ENCODE data around the gene CACNA1D.

The CACNA1D gene

GRCh38 chr3:53846851-53847155 lies 352.4 kb downstream of the CACNA1D start:
- peaks cover 14% of the 10 kb centered on the region for H3K4me1 ChIP-seq (ENCODE audit: control insufficient read depth, insufficient read depth, low read depth, low read length)
- H2BK120ac ChIP-seq (ENCODE audit: low read depth, low read length): no peak overlapping the region
- H3K4ac ChIP-seq (ENCODE audit: low read depth in 1 of 2, low read length in 2 of 2): no peak overlapping the region
- no peak overlapping the region for H3K14ac ChIP-seq (ENCODE audit: low read length in 2 of 2)
- no peak overlapping the region for H3K18ac ChIP-seq (ENCODE audit: low read depth in 1 of 2, low read length in 2 of 2)
- no peak for DNase-seq
- H3K9ac ChIP-seq (ENCODE audit: low read length): no peak overlapping the region
- H3K79me1 ChIP-seq (replicated peaks; ENCODE audit: low read length, poor library complexity, severe bottlenecking): no peaks in the 10 kb centered on the region
- no peak overlapping the region for H2AK5ac ChIP-seq (ENCODE audit: low read length, severe bottlenecking)
- no peak overlapping the region for H2BK5ac ChIP-seq (ENCODE audit: low read depth, low read length, poor library complexity, severe bottlenecking)
- H3K27ac ChIP-seq (ENCODE audit: low read length, poor library complexity, severe bottlenecking): no peak overlapping the region
- no peak overlapping the region for H4K8ac ChIP-seq (ENCODE audit: low read length)
- no peaks in the 10 kb centered on the region for H3K36me3 ChIP-seq (ENCODE audit: control insufficient read depth in 1 of 2, insufficient read depth in 2 of 2, low read depth in 1 of 2, low read length in 2 of 2)
- 81% methylated on average over 10 of the region's 10 CpGs for WGBS
- no peak overlapping the region for H3K4me2 ChIP-seq (ENCODE audit: low read length, poor library complexity, severe bottlenecking)
- no peak overlapping the region for H2BK15ac ChIP-seq (ENCODE audit: low read depth, poor library complexity, severe bottlenecking)
- H3K9me3 ChIP-seq (ENCODE audit: control insufficient read depth, low read length): no peaks in the 10 kb centered on the region
- H3K27me3 ChIP-seq (ENCODE audit: control insufficient read depth in 1 of 2, insufficient read depth in 1 of 2, low read length in 2 of 2): peaks cover 18 to 29% of the 10 kb centered on the region in 2 experiments
- H3K4me3 ChIP-seq (ENCODE audit: insufficient read depth in 1 of 2, low read depth in 1 of 2, low read length in 2 of 2): peak overlapping the region in 1 of 2 experiments; percentile 82
- H2BK12ac ChIP-seq (ENCODE audit: low read length in 2 of 2): no peak overlapping the region
- H4K91ac ChIP-seq (ENCODE audit: low read length): no peak overlapping the region
- no peak overlapping the region for H2AFZ ChIP-seq (ENCODE audit: low read depth, low read length)
- H3K23ac ChIP-seq (ENCODE audit: low read length in 2 of 2): no peak overlapping the region

GRCh38 chr3:53849916-53850315 lies 355.5 kb downstream of the CACNA1D start:
- Histone ChIP-seq H3K4ac (ENCODE audit: low read depth in 1 of 2, low read length in 2 of 2) (no peak overlapping the region), H3K9me3 (ENCODE audit: control insufficient read depth, low read length) (no peaks in the 10 kb centered on the region), H2BK5ac (ENCODE audit: low read depth, low read length, poor library complexity, severe bottlenecking) (no peak overlapping the region), H2AK5ac (ENCODE audit: low read length, severe bottlenecking) (no peak overlapping the region), H3K4me1 (ENCODE audit: control insufficient read depth, insufficient read depth, low read depth, low read length) (peaks cover 11% of the 10 kb centered on the region), H3K18ac (ENCODE audit: low read depth in 1 of 2, low read length in 2 of 2) (no peak overlapping the region), H2BK12ac (ENCODE audit: low read length in 2 of 2) (no peak overlapping the region), H2AFZ (ENCODE audit: low read depth, low read length) (no peak overlapping the region), H3K14ac (ENCODE audit: low read length in 2 of 2) (no peak overlapping the region), H3K27ac (ENCODE audit: low read length, poor library complexity, severe bottlenecking) (no peak overlapping the region), H3K4me3 (ENCODE audit: insufficient read depth in 1 of 2, low read depth in 1 of 2, low read length in 2 of 2) (no peak overlapping the region), H3K23ac (ENCODE audit: low read length in 2 of 2) (no peak overlapping the region), H2BK15ac (ENCODE audit: low read depth, poor library complexity, severe bottlenecking) (no peak overlapping the region), H2BK120ac (ENCODE audit: low read depth, low read length) (no peak overlapping the region), H3K4me2 (ENCODE audit: low read length, poor library complexity, severe bottlenecking) (no peak overlapping the region), H3K79me1 (replicated peaks; ENCODE audit: low read length, poor library complexity, severe bottlenecking) (no peaks in the 10 kb centered on the region), H4K8ac (ENCODE audit: low read length) (no peak overlapping the region), H3K9ac (ENCODE audit: low read length) (no peak overlapping the region), H3K27me3 (ENCODE audit: control insufficient read depth in 1 of 2, insufficient read depth in 1 of 2, low read length in 2 of 2) (peaks cover 18 to 28% of the 10 kb centered on the region in 2 experiments), H4K91ac (ENCODE audit: low read length) (no peak overlapping the region), H3K36me3 (ENCODE audit: control insufficient read depth in 1 of 2, insufficient read depth in 2 of 2, low read depth in 1 of 2, low read length in 2 of 2) (no peaks in the 10 kb centered on the region)
- 95% methylated on average over 7 of the region's 7 CpGs for WGBS
- no peak for DNase-seq

- H3K79me1 ChIP-seq (replicated peaks; ENCODE audit: low read length, poor library complexity, severe bottlenecking): no peaks in the 10 kb centered on the region
- peaks cover 18 to 21% of the 10 kb centered on the region in 2 experiments for H3K27me3 ChIP-seq (ENCODE audit: control insufficient read depth in 1 of 2, insufficient read depth in 1 of 2, low read length in 2 of 2)
- no peak overlapping the region for H3K18ac ChIP-seq (ENCODE audit: low read depth in 1 of 2, low read length in 2 of 2)
- no peak overlapping the region for H2BK15ac ChIP-seq (ENCODE audit: low read depth, poor library complexity, severe bottlenecking)
- no peak overlapping the region for H3K14ac ChIP-seq (ENCODE audit: low read length in 2 of 2)
- peaks cover 8% of the 10 kb centered on the region for H3K4me1 ChIP-seq (ENCODE audit: control insufficient read depth, insufficient read depth, low read depth, low read length)
- H3K9me3 ChIP-seq (ENCODE audit: control insufficient read depth, low read length): no peaks in the 10 kb centered on the region
- H2AK5ac ChIP-seq (ENCODE audit: low read length, severe bottlenecking): no peak overlapping the region
- H3K4ac ChIP-seq (ENCODE audit: low read depth in 1 of 2, low read length in 2 of 2): no peak overlapping the region
- no peak overlapping the region for H4K8ac ChIP-seq (ENCODE audit: low read length)
- peak; percentile 14 for DNase-seq
- H4K91ac ChIP-seq (ENCODE audit: low read length): no peak overlapping the region
- H3K9ac ChIP-seq (ENCODE audit: low read length): no peak overlapping the region
- no peak overlapping the region for H2BK120ac ChIP-seq (ENCODE audit: low read depth, low read length)
- 85% methylated on average over 5 of the region's 5 CpGs for WGBS
- no peak overlapping the region for H2AFZ ChIP-seq (ENCODE audit: low read depth, low read length)
- no peak overlapping the region for H3K4me3 ChIP-seq (ENCODE audit: insufficient read depth in 1 of 2, low read depth in 1 of 2, low read length in 2 of 2)
- H3K23ac ChIP-seq (ENCODE audit: low read length in 2 of 2): no peak overlapping the region
- H3K4me2 ChIP-seq (ENCODE audit: low read length, poor library complexity, severe bottlenecking): no peak overlapping the region
- no peaks in the 10 kb centered on the region for H3K36me3 ChIP-seq (ENCODE audit: control insufficient read depth in 1 of 2, insufficient read depth in 2 of 2, low read depth in 1 of 2, low read length in 2 of 2)
- no peak overlapping the region for H2BK12ac ChIP-seq (ENCODE audit: low read length in 2 of 2)
- H2BK5ac ChIP-seq (ENCODE audit: low read depth, low read length, poor library complexity, severe bottlenecking): no peak overlapping the region
- no peak overlapping the region for H3K27ac ChIP-seq (ENCODE audit: low read length, poor library complexity, severe bottlenecking)
These were observed 356.5 kb downstream of the CACNA1D start for GRCh38 chr3:53850895-53851294.

- Histone ChIP-seq H4K91ac (ENCODE audit: low read length) (no peak overlapping the region), H2BK5ac (ENCODE audit: low read depth, low read length, poor library complexity, severe bottlenecking) (no peak overlapping the region), H3K4me1 (ENCODE audit: control insufficient read depth, insufficient read depth, low read depth, low read length) (peaks cover 8% of the 10 kb centered on the region), H3K23ac (ENCODE audit: low read length in 2 of 2) (no peak overlapping the region), H3K9ac (ENCODE audit: low read length) (no peak overlapping the region), H3K79me1 (replicated peaks; ENCODE audit: low read length, poor library complexity, severe bottlenecking) (no peaks in the 10 kb centered on the region), H2BK120ac (ENCODE audit: low read depth, low read length) (no peak overlapping the region), H3K14ac (ENCODE audit: low read length in 2 of 2) (no peak overlapping the region), H3K18ac (ENCODE audit: low read depth in 1 of 2, low read length in 2 of 2) (no peak overlapping the region), H2BK12ac (ENCODE audit: low read length in 2 of 2) (no peak overlapping the region), H2AFZ (ENCODE audit: low read depth, low read length) (no peak overlapping the region), H2AK5ac (ENCODE audit: low read length, severe bottlenecking) (no peak overlapping the region), H3K4me2 (ENCODE audit: low read length, poor library complexity, severe bottlenecking) (no peak overlapping the region), H4K8ac (ENCODE audit: low read length) (no peak overlapping the region), H3K4ac (ENCODE audit: low read depth in 1 of 2, low read length in 2 of 2) (no peak overlapping the region), H3K4me3 (ENCODE audit: insufficient read depth in 1 of 2, low read depth in 1 of 2, low read length in 2 of 2) (no peak overlapping the region), H3K27me3 (ENCODE audit: control insufficient read depth in 1 of 2, insufficient read depth in 1 of 2, low read length in 2 of 2) (no peaks in the 10 kb centered on the region), H3K9me3 (ENCODE audit: control insufficient read depth, low read length) (no peaks in the 10 kb centered on the region), H3K36me3 (ENCODE audit: control insufficient read depth in 1 of 2, insufficient read depth in 2 of 2, low read depth in 1 of 2, low read length in 2 of 2) (peaks cover 9 to 25% of the 10 kb centered on the region in 2 experiments), H2BK15ac (ENCODE audit: low read depth, poor library complexity, severe bottlenecking) (no peak overlapping the region), H3K27ac (ENCODE audit: low read length, poor library complexity, severe bottlenecking) (no peak overlapping the region)
- no peak for DNase-seq
- 81% methylated on average over 6 of the region's 7 CpGs for WGBS
These were observed 362.6 kb downstream of the CACNA1D start for GRCh38 chr3:53856964-53857363.

All from mesenchymal stem cell (in vitro differentiated cells and primary cell).